Testis (tissue), 2 donors: ENCODE measurements around the gene PGK1.
"Not testable (repeated sequence)": the region's sequence is repeated elsewhere in the genome, so short reads cannot be mapped to it uniquely, and the experiment has no call there.

Experiments used
- CTCF ChIP-seq, 3 experiments: fragments of 450-650 bp in 2 of 3; fragments of 200-600 bp in 1 of 3; sonication (generic) in 1 of 3; IDR thresholded peaks; one replicate each; pipeline ENCODE4 v1.5.1; 2016 to 2019; ENCODE audit warnings: antibody characterized with exemption in 3 of 3, mild to moderate bottlenecking in 2 of 3, moderate library complexity in 1 of 3
- POLR2A ChIP-seq: fragments of 450-650 bp; IDR thresholded peaks from one replicate; pipeline ENCODE4 v1.6.1; 2017; ENCODE audit warnings: antibody characterized with exemption, mild to moderate bottlenecking, moderate library complexity

- not testable (repeated sequence) for TF ChIP-seq CTCF (IDR thresholded peaks at IDR 0.05); POLR2A
Measured at GRCh38 chrX:78147002-78147540, 43.0 kb downstream of the PGK1 start.
